ENCODE data around the gene JPH2.

The JPH2 gene

DNA sequence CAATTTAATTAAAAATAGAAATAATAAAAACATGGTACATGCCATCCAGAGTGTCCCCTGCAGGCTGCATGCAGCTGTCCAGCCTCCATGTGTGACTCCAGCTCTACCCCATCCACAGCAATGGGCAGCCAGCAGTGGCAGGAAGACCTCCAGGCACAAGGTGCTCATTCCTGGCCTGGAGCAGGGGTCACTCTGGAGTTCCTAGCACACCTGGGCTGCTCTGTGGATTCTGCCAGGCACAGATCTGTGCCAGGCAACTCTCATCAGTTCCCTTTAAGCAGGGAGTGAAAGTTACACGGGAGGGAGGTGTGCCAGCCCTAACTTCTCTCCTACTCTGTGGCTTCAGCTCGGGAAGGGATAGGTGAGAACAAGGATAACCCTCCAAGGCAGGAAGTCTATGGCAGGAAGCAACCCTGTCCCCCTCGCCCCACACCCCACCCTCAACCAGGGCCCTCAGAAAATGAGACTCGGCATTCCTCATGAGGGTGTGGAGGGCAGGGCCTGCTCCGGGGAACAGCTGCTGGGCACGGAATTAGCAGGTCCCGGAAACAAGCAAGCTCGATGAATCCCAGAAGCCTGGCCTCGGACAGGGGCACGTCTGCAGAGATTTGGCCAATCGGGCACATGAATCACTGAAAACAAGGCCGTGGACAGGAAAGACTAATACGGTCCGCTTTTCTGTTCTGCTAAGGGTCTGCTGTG, 10.0 kb downstream of the JPH2 start:
- Histone ChIP-seq H3K9ac (ENCODE audit: insufficient read length, low read depth) (no peak overlapping the region), H3K9me3 (ENCODE audit: insufficient read depth, low read length) (no peaks in the 10 kb centered on the region), H3K4me3 (ENCODE audit: insufficient read length, low read depth) (no peak overlapping the region), H3K4me1 (ENCODE audit: insufficient read depth, insufficient read length) (peaks cover 10% of the 10 kb centered on the region), H3K36me3 (ENCODE audit: insufficient read depth, insufficient read length, low read length) (peaks cover 36% of the 10 kb centered on the region), H3K27me3 (ENCODE audit: insufficient read depth, insufficient read length) (no peaks in the 10 kb centered on the region)
- DNase-seq (ENCODE audit: low read depth, low spot score): no peak
- TF ChIP-seq SUZ12 (IDR thresholded peaks at IDR 0.05; ENCODE audit: extremely low read depth, insufficient read depth, insufficient read length): no peak
- TF ChIP-seq ZNF274 (IDR thresholded peaks at IDR 0.05; ENCODE audit: low read depth, low read length): no peak
- no peak for TF ChIP-seq YY1 (IDR thresholded peaks at IDR 0.05; ENCODE audit: insufficient read depth, insufficient read length)

DNA sequence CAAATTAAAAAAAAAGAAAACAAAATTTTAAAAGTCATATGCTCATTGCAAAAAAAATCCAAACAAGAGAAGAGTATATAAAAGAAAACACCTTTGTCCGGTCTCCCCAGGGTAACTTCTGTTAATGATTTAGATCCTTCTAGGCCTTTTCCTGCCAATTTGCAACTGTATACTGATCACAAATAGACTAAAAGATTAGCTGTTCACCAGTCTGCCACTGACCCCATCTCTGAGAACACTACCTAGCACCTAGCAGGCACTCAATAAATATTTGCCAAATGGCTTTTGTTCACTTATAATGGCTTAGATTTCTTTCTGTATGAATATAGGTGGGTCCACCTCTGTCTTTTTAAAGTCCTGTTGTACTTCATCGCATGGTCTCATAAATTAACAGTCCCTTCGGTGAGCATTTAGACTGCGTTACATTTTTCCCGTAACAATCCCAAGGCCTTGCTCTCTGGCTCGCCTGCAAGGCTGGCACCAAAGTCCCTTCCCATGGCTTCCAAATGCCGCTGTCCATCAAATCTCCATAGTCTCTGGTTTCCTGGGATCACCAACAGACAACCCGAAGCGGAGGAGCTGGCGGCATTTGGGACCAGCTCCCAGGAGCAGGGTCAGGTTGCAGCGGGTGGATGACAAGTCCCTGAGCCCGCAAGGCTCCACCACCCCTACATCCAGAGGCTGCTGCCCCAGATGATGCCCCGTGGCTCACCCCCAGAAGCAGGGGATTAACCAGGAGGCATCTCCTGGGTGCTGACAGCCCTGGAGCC, 11.8 kb downstream of the JPH2 start:
- no peak overlapping the region for H3K4me3 ChIP-seq (ENCODE audit: insufficient read length, low read depth)
- no peaks in the 10 kb centered on the region for H3K27me3 ChIP-seq (ENCODE audit: insufficient read depth, insufficient read length)
- H3K9ac ChIP-seq (ENCODE audit: insufficient read length, low read depth): no peak overlapping the region
- peaks cover 32% of the 10 kb centered on the region for H3K36me3 ChIP-seq (ENCODE audit: insufficient read depth, insufficient read length, low read length)
- TF ChIP-seq YY1 (IDR thresholded peaks at IDR 0.05; ENCODE audit: insufficient read depth, insufficient read length): no peak
- no peak for TF ChIP-seq SUZ12 (IDR thresholded peaks at IDR 0.05; ENCODE audit: extremely low read depth, insufficient read depth, insufficient read length)
- no peak for TF ChIP-seq ZNF274 (IDR thresholded peaks at IDR 0.05; ENCODE audit: low read depth, low read length)
- DNase-seq (ENCODE audit: low read depth, low spot score): no peak
- peaks cover 3% of the 10 kb centered on the region for H3K4me1 ChIP-seq (ENCODE audit: insufficient read depth, insufficient read length)
- H3K9me3 ChIP-seq (ENCODE audit: insufficient read depth, low read length): no peaks in the 10 kb centered on the region

DNA sequence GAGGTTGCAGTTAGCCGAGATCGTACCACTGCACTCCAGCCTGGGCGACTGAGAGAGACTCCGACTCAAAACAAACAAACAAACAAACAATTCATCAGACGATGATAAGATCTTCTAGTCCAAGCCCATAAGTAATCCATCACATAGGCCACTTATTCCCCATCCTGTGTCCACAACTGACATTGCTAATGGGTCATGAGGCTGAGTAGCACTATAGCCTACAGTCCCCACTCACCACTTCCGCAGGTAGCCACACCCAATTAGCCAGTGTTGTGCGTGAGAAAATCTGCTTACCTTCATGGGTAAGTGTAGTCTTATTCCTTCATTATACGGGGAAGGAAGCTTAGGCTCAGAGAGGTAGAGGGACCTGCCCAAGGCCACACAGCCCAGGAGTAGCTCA, 13.1 kb downstream of the JPH2 start:
- H3K4me3 ChIP-seq (ENCODE audit: insufficient read length, low read depth): no peak overlapping the region
- no peak for TF ChIP-seq SUZ12 (IDR thresholded peaks at IDR 0.05; ENCODE audit: extremely low read depth, insufficient read depth, insufficient read length)
- no peak for TF ChIP-seq YY1 (IDR thresholded peaks at IDR 0.05; ENCODE audit: insufficient read depth, insufficient read length)
- TF ChIP-seq ZNF274 (IDR thresholded peaks at IDR 0.05; ENCODE audit: low read depth, low read length): no peak
- H3K4me1 ChIP-seq (ENCODE audit: insufficient read depth, insufficient read length): peaks cover 3% of the 10 kb centered on the region

DNA sequence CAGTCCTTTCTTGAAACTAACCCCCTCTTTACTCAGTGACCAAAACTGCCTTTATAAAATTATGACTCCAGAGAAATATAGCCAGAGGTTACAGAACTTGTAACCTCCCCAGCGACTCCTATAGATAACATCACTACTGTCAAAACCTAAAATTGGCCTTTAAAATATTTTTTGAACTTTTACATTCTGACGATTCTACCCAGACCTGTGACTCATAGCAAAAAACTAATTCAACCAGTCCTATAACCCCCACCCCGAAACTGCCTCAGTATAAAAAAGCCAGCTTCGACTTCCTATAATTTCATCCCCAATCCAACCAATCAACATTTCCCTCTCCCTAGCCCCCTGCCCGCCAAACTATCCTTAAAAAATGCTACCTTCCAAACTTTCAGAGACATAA, 13.9 kb downstream of the JPH2 start:
- Histone ChIP-seq H3K4me1 (ENCODE audit: insufficient read depth, insufficient read length) (peaks cover 3% of the 10 kb centered on the region), H3K27me3 (ENCODE audit: insufficient read depth, insufficient read length) (no peaks in the 10 kb centered on the region), H3K9ac (ENCODE audit: insufficient read length, low read depth) (no peak overlapping the region), H3K36me3 (ENCODE audit: insufficient read depth, insufficient read length, low read length) (peaks cover 41% of the 10 kb centered on the region), H3K4me3 (ENCODE audit: insufficient read length, low read depth) (no peak overlapping the region), H3K9me3 (ENCODE audit: insufficient read depth, low read length) (no peaks in the 10 kb centered on the region)
- TF ChIP-seq YY1 (IDR thresholded peaks at IDR 0.05; ENCODE audit: insufficient read depth, insufficient read length) (no peak), ZNF274 (IDR thresholded peaks at IDR 0.05; ENCODE audit: low read depth, low read length) (no peak), SUZ12 (IDR thresholded peaks at IDR 0.05; ENCODE audit: extremely low read depth, insufficient read depth, insufficient read length) (no peak)
- no peak for DNase-seq (ENCODE audit: low read depth, low spot score)

More for the DNA sequence above, 13.1 kb downstream of the JPH2 start:
- no peak for DNase-seq (ENCODE audit: low read depth, low spot score)
- H3K9ac ChIP-seq (ENCODE audit: insufficient read length, low read depth): no peak overlapping the region
- no peaks in the 10 kb centered on the region for H3K9me3 ChIP-seq (ENCODE audit: insufficient read depth, low read length)
- no peaks in the 10 kb centered on the region for H3K27me3 ChIP-seq (ENCODE audit: insufficient read depth, insufficient read length)
- peaks cover 41% of the 10 kb centered on the region for H3K36me3 ChIP-seq (ENCODE audit: insufficient read depth, insufficient read length, low read length)

DNA sequence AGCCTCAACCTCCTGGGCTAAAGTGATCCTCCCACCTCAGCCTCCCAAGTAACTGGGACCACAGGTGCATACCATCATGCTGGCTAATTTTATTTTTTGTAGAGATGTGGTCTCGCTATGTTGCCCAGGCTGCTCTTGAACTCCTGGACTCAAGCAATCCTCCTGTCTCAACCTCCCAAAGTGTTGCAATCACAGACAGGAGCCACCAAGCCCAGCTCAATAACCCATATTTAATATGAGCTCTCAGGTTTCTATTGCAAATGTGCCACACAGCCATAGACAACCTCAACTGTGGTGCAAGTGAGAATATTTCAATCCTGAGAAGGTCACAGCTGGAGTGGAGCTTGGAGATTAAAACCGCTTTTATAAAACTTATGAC, 14.4 kb downstream of the JPH2 start:
- Histone ChIP-seq H3K27me3 (ENCODE audit: insufficient read depth, insufficient read length) (no peaks in the 10 kb centered on the region), H3K9me3 (ENCODE audit: insufficient read depth, low read length) (no peaks in the 10 kb centered on the region), H3K36me3 (ENCODE audit: insufficient read depth, insufficient read length, low read length) (peaks cover 41% of the 10 kb centered on the region), H3K4me1 (ENCODE audit: insufficient read depth, insufficient read length) (peaks cover 3% of the 10 kb centered on the region), H3K4me3 (ENCODE audit: insufficient read length, low read depth) (no peak overlapping the region), H3K9ac (ENCODE audit: insufficient read length, low read depth) (no peak overlapping the region)
- DNase-seq (ENCODE audit: low read depth, low spot score): no peak
- TF ChIP-seq SUZ12 (IDR thresholded peaks at IDR 0.05; ENCODE audit: extremely low read depth, insufficient read depth, insufficient read length) (no peak), ZNF274 (IDR thresholded peaks at IDR 0.05; ENCODE audit: low read depth, low read length) (no peak), YY1 (IDR thresholded peaks at IDR 0.05; ENCODE audit: insufficient read depth, insufficient read length) (no peak)

DNA sequence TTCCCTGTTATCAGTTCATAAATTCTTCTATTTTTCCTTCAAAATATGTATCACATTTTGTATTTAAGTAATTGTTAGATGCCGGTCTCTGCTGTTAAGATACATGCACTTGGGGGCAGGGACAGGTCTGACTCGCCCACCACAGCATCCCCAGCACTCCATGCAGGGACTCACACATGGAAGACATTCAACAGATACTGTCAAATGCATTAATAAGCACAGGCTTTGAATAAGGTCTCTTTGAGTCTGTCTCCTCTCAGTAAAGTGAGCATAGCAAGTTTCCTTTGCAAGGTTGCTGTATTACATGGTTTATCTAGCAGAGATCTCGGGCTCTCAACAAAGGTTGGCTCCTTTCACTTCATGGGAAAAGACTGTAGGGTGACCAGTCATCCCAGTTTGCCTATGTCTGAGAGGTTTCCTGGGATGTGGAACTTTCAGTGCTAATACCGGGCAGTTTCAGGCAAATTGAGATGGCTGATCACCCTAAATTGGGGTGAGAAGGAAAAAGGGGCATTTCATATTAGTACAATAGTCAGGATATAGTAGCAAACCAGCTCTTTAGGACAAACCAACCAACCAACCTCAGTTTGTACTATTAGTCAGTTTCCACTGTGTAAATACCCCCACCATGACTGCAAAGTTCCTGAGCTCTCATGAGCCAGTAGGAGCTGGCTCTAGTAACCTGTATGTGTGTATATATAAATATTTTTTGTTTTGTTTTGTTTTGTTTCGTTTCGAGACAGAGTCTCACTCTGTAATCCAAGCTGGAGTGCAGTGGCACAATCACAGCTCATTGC, 15.0 kb downstream of the JPH2 start:
- Histone ChIP-seq H3K9ac (ENCODE audit: insufficient read length, low read depth) (no peak overlapping the region), H3K36me3 (ENCODE audit: insufficient read depth, insufficient read length, low read length) (peaks cover 35% of the 10 kb centered on the region), H3K4me1 (ENCODE audit: insufficient read depth, insufficient read length) (peaks cover 3% of the 10 kb centered on the region), H3K4me3 (ENCODE audit: insufficient read length, low read depth) (no peak overlapping the region), H3K27me3 (ENCODE audit: insufficient read depth, insufficient read length) (no peaks in the 10 kb centered on the region), H3K9me3 (ENCODE audit: insufficient read depth, low read length) (no peaks in the 10 kb centered on the region)
- DNase-seq (ENCODE audit: low read depth, low spot score): no peak
- TF ChIP-seq ZNF274 (IDR thresholded peaks at IDR 0.05; ENCODE audit: low read depth, low read length) (no peak), YY1 (IDR thresholded peaks at IDR 0.05; ENCODE audit: insufficient read depth, insufficient read length) (no peak), SUZ12 (IDR thresholded peaks at IDR 0.05; ENCODE audit: extremely low read depth, insufficient read depth, insufficient read length) (no peak)

Data from NT2/D1 (cell line).